ENCODE measurements around the gene TMEM82. TPM values are rescaled to one million over a fixed set of nuclear protein-coding genes. Genes with fewer than 3 reads are reported as not detected.

The TMEM82 gene
- total and polyA plus RNA-seq, 2 experiments from 2014 or later = 0.42 TPM; not detected in 1

DNA sequence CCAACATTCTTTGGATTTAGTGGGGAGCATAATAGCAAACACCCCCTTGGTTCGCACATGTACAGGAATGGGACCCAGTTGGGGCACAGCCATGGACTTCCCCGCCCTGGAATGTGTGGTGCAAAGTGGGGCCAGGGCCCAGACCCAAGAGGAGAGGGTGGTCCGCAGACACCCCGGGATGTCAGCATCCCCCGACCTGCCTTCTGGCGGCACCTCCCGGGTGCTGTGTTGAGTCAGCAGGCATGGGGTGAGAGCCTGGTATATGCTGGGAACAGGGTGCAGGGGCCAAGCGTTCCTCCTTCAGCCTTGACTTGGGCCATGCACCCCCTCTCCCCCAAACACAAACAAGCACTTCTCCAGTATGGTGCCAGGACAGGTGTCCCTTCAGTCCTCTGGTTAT, 43.4 kb downstream of the TMEM82 start:
- peak overlapping the region; percentile 74; the same call in 1 of the 2 replicates for H3K27ac ChIP-seq (ENCODE audit: low read depth)
- DNase-seq (ENCODE audit: low spot score) (no peak), ATAC-seq (no peak)
- no peak overlapping the region for H2AFZ ChIP-seq
- H3K4me2 ChIP-seq = no peak overlapping the region
- no peaks in the 10 kb centered on the region for H3K79me2 ChIP-seq (replicated peaks; ENCODE audit: insufficient read depth)
- H3K36me3 Mint-ChIP-seq (ENCODE audit: low read depth) = peaks cover 38% of the 10 kb centered on the region
- H3K9me3 Mint-ChIP-seq = no peaks in the 10 kb centered on the region
- no peak overlapping the region; the same call in 1 of the 2 replicates for H3K27ac Mint-ChIP-seq
- H3K4me1 Mint-ChIP-seq = no peaks in the 10 kb centered on the region; the same call in 2 of the 3 replicates
- H3K4me1 ChIP-seq (ENCODE audit: insufficient read depth) = no peaks in the 10 kb centered on the region
- H3K27me3 ChIP-seq (ENCODE audit: insufficient read depth) = no peaks in the 10 kb centered on the region
- 0 out of 2 replicates have a peak, but pooled peaks cover 10% of the 10 kb centered on the region for H3F3A ChIP-seq (replicated peaks; ENCODE audit: low read depth)
- H3K4me3 Mint-ChIP-seq = no peak overlapping the region
- H3K36me3 ChIP-seq (ENCODE audit: insufficient read depth) = peaks cover 11% of the 10 kb centered on the region
- TF ChIP-seq ZNF331 (CRISPR knock-in tag; IDR thresholded peaks at IDR 0.05; ENCODE audit: low read depth) (no peak), POLR2AphosphoS5 (IDR thresholded peaks at IDR 0.05; ENCODE audit: low read depth) (no peak), ZNF114 (CRISPR knock-in tag; IDR thresholded peaks at IDR 0.05) (no peak), EZH2 (IDR thresholded peaks at IDR 0.05; ENCODE audit: low read depth, unreplicated experiment) (no peak), EZH2phosphoT487 (IDR thresholded peaks at IDR 0.05; ENCODE audit: unreplicated experiment) (no peak), JUNB (IDR thresholded peaks at IDR 0.05; ENCODE audit: unreplicated experiment) (no peak), NANOG (IDR thresholded peaks at IDR 0.05; ENCODE audit: borderline replicate concordance) (no peak), CREB1 (CRISPR knock-in tag; IDR thresholded peaks at IDR 0.05; ENCODE audit: low read depth) (no peak)
- TF ChIP-seq, protein P1, sequence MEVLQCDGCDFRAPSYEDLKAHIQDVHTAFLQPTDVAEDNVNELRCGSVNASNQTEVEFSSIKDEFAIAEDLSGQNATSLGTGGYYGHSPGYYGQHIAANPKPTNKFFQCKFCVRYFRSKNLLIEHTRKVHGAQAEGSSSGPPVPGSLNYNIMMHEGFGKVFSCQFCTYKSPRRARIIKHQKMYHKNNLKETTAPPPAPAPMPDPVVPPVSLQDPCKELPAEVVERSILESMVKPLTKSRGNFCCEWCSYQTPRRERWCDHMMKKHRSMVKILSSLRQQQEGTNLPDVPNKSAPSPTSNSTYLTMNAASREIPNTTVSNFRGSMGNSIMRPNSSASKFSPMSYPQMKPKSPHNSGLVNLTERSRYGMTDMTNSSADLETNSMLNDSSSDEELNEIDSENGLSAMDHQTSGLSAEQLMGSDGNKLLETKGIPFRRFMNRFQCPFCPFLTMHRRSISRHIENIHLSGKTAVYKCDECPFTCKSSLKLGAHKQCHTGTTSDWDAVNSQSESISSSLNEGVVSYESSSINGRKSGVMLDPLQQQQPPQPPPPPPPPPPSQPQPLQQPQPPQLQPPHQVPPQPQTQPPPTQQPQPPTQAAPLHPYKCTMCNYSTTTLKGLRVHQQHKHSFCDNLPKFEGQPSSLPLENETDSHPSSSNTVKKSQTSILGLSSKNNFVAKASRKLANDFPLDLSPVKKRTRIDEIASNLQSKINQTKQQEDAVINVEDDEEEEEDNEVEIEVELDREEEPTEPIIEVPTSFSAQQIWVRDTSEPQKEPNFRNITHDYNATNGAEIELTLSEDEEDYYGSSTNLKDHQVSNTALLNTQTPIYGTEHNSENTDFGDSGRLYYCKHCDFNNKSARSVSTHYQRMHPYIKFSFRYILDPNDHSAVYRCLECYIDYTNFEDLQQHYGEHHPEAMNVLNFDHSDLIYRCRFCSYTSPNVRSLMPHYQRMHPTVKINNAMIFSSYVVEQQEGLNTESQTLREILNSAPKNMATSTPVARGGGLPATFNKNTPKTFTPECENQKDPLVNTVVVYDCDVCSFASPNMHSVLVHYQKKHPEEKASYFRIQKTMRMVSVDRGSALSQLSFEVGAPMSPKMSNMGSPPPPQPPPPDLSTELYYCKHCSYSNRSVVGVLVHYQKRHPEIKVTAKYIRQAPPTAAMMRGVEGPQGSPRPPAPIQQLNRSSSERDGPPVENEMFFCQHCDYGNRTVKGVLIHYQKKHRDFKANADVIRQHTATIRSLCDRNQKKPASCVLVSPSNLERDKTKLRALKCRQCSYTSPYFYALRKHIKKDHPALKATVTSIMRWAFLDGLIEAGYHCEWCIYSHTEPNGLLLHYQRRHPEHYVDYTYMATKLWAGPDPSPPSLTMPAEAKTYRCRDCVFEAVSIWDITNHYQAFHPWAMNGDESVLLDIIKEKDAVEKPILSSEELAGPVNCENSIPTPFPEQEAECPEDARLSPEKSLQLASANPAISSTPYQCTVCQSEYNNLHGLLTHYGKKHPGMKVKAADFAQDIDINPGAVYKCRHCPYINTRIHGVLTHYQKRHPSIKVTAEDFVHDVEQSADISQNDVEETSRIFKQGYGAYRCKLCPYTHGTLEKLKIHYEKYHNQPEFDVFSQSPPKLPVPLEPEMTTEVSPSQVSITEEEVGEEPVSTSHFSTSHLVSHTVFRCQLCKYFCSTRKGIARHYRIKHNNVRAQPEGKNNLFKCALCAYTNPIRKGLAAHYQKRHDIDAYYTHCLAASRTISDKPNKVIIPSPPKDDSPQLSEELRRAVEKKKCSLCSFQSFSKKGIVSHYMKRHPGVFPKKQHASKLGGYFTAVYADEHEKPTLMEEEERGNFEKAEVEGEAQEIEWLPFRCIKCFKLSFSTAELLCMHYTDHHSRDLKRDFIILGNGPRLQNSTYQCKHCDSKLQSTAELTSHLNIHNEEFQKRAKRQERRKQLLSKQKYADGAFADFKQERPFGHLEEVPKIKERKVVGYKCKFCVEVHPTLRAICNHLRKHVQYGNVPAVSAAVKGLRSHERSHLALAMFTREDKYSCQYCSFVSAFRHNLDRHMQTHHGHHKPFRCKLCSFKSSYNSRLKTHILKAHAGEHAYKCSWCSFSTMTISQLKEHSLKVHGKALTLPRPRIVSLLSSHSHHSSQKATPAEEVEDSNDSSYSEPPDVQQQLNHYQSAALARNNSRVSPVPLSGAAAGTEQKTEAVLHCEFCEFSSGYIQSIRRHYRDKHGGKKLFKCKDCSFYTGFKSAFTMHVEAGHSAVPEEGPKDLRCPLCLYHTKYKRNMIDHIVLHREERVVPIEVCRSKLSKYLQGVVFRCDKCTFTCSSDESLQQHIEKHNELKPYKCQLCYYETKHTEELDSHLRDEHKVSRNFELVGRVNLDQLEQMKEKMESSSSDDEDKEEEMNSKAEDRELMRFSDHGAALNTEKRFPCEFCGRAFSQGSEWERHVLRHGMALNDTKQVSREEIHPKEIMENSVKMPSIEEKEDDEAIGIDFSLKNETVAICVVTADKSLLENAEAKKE (CRISPR knock-in tag; IDR thresholded peaks at IDR 0.05) = no peak
- TF ChIP-seq, protein P2, sequence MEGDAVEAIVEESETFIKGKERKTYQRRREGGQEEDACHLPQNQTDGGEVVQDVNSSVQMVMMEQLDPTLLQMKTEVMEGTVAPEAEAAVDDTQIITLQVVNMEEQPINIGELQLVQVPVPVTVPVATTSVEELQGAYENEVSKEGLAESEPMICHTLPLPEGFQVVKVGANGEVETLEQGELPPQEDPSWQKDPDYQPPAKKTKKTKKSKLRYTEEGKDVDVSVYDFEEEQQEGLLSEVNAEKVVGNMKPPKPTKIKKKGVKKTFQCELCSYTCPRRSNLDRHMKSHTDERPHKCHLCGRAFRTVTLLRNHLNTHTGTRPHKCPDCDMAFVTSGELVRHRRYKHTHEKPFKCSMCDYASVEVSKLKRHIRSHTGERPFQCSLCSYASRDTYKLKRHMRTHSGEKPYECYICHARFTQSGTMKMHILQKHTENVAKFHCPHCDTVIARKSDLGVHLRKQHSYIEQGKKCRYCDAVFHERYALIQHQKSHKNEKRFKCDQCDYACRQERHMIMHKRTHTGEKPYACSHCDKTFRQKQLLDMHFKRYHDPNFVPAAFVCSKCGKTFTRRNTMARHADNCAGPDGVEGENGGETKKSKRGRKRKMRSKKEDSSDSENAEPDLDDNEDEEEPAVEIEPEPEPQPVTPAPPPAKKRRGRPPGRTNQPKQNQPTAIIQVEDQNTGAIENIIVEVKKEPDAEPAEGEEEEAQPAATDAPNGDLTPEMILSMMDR (conservative IDR thresholded peaks at IDR 0.05; ENCODE audit: low read depth in 2 of 2) = no peak
- TF ChIP-seq, protein P3, sequence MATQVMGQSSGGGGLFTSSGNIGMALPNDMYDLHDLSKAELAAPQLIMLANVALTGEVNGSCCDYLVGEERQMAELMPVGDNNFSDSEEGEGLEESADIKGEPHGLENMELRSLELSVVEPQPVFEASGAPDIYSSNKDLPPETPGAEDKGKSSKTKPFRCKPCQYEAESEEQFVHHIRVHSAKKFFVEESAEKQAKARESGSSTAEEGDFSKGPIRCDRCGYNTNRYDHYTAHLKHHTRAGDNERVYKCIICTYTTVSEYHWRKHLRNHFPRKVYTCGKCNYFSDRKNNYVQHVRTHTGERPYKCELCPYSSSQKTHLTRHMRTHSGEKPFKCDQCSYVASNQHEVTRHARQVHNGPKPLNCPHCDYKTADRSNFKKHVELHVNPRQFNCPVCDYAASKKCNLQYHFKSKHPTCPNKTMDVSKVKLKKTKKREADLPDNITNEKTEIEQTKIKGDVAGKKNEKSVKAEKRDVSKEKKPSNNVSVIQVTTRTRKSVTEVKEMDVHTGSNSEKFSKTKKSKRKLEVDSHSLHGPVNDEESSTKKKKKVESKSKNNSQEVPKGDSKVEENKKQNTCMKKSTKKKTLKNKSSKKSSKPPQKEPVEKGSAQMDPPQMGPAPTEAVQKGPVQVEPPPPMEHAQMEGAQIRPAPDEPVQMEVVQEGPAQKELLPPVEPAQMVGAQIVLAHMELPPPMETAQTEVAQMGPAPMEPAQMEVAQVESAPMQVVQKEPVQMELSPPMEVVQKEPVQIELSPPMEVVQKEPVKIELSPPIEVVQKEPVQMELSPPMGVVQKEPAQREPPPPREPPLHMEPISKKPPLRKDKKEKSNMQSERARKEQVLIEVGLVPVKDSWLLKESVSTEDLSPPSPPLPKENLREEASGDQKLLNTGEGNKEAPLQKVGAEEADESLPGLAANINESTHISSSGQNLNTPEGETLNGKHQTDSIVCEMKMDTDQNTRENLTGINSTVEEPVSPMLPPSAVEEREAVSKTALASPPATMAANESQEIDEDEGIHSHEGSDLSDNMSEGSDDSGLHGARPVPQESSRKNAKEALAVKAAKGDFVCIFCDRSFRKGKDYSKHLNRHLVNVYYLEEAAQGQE (IDR thresholded peaks at IDR 0.05; ENCODE audit: unreplicated experiment) = no peak
- no peaks in the 10 kb centered on the region for H3K9me2 ChIP-seq (ENCODE audit: insufficient read depth)
- H4K20me1 ChIP-seq (replicated peaks; ENCODE audit: insufficient read depth) = no peaks in the 10 kb centered on the region; the same call in none of the 2 replicates
- peaks cover 13% of the 10 kb centered on the region for H3K27me3 Mint-ChIP-seq (ENCODE audit: insufficient read depth, low read depth, poor library complexity)
- H3K4me3 ChIP-seq = no peak overlapping the region

Measured in GM23338 (cell line).